ENCODE results near the gene ARL5C.

Gene ARL5C

GRCh38 chr17:39194985-39195524 lies 29.1 kb upstream of the ARL5C start:
- no peak for DNase-seq (ENCODE audit: low read depth)
- TF ChIP-seq CTCF (IDR thresholded peaks at IDR 0.05; ENCODE audit: control insufficient read depth, extremely low read depth, insufficient read depth) = no peak
- no peak overlapping the region for H3K4me3 ChIP-seq (ENCODE audit: low read depth, low read length)

DNA sequence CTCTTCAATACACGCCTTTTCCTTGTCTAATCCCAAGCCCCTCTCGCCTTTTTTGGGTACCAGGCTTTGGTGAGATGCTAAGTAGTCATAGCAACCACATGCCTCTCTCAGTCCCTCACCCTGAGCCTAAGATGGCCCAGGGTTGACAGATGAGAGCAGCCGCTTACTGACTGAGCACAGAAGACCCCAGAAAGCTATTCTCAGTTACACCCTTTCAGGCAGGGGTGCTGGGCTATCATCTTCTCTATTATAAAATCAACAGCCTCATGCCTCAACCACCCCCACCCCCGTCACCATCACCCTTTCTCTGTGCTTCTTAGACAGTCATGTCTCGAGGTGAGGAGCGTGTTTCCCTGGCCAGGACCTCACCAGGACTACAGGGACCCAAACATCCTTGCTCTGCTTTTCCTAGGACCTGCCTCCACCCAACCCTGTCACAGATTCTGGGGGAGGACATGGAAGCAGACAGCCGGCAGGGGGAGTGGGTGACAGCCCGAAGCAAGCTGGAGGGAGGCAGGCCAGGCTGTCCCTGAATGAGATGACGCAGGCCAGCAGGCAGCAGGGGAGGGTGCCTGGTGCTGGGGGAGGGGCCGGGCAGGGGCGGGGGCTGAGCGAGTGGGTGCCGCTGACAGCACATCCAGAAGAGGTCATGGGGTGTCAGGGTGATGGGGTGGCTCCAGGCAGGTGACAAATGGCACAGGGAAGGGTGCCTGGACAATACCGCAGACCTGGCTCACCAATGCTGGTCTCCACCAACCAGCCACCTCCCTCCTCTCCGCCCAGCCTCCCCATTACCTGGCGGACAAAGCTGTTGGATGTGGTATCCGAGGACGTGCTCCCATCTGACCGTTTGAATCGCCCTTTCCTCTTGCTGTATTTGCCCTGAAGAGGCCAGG lies 28.4 kb upstream of the ARL5C start:
- H3K4me3 ChIP-seq (ENCODE audit: low read depth, low read length) = no peak overlapping the region
- TF ChIP-seq CTCF (IDR thresholded peaks at IDR 0.05; ENCODE audit: control insufficient read depth, extremely low read depth, insufficient read depth) = no peak
- no peak for DNase-seq (ENCODE audit: low read depth)

- DNase-seq (ENCODE audit: low read depth) = no peak
- H3K4me3 ChIP-seq (ENCODE audit: low read depth, low read length) = no peak overlapping the region
- no peak for TF ChIP-seq CTCF (IDR thresholded peaks at IDR 0.05; ENCODE audit: control insufficient read depth, extremely low read depth, insufficient read depth)
Measured at GRCh38 chr17:39193346-39193745, 27.4 kb upstream of the ARL5C start.

GRCh38 chr17:39192901-39193300 lies 26.9 kb upstream of the ARL5C start:
- no peak overlapping the region for H3K4me3 ChIP-seq (ENCODE audit: low read depth, low read length)
- no peak for DNase-seq (ENCODE audit: low read depth)
- no peak for TF ChIP-seq CTCF (IDR thresholded peaks at IDR 0.05; ENCODE audit: control insufficient read depth, extremely low read depth, insufficient read depth)

GRCh38 chr17:39191750-39192510 lies 26.0 kb upstream of the ARL5C start:
- no peak overlapping the region for H3K4me3 ChIP-seq (ENCODE audit: low read depth, low read length)
- TF ChIP-seq CTCF (IDR thresholded peaks at IDR 0.05; ENCODE audit: control insufficient read depth, extremely low read depth, insufficient read depth) = no peak
- no peak for DNase-seq (ENCODE audit: low read depth)

- H3K4me3 ChIP-seq (ENCODE audit: low read depth, low read length) = no peak overlapping the region
- TF ChIP-seq CTCF (IDR thresholded peaks at IDR 0.05; ENCODE audit: control insufficient read depth, extremely low read depth, insufficient read depth) = no peak
- DNase-seq (ENCODE audit: low read depth) = no peak
Measured at GRCh38 chr17:39187152-39187830, 21.3 kb upstream of the ARL5C start.
